NOMO-1 treated with dmso at 0.1 percent for 144 hours (cell line): ENCODE data around the gene WNT4.
"Not testable (repeated sequence)": the region's sequence is repeated elsewhere in the genome, so short reads cannot be mapped to it uniquely, and the experiment has no call there.

Source experiments
- DNase-seq: peaks from one replicate; lab custom pipeline; 2025; ENCODE audit not compliant: unreplicated experiment; lab: John Stamatoyannopoulos, UW

Gene WNT4

GRCh38 chr1:22114083-22115012, 28.5 kb downstream of the WNT4 start:
- DNase-seq: no peak

- no peak for DNase-seq
Measured at GRCh38 chr1:22112554-22112953, 30.3 kb downstream of the WNT4 start.

GRCh38 chr1:22111620-22112019, 31.3 kb downstream of the WNT4 start:
- no peak for DNase-seq

- no peak for DNase-seq
Measured at GRCh38 chr1:22111115-22111514, 31.8 kb downstream of the WNT4 start.

GRCh38 chr1:22110016-22110415, 32.9 kb downstream of the WNT4 start:
- DNase-seq: no peak

GRCh38 chr1:22108339-22109105, 34.4 kb downstream of the WNT4 start:
- DNase-seq: no peak

- DNase-seq: no peak
Measured at GRCh38 chr1:22107126-22107525, 35.8 kb downstream of the WNT4 start.

- DNase-seq: no peak
Measured at GRCh38 chr1:22105611-22106207, 37.2 kb downstream of the WNT4 start.

GRCh38 chr1:22104865-22105437, 37.9 kb downstream of the WNT4 start:
- DNase-seq: no peak

- DNase-seq: no peak
Measured at GRCh38 chr1:22104094-22104493, 38.8 kb downstream of the WNT4 start.

GRCh38 chr1:22102746-22103145, 40.2 kb downstream of the WNT4 start:
- no peak for DNase-seq

GRCh38 chr1:22101995-22102394, 40.9 kb downstream of the WNT4 start:
- DNase-seq: no peak

GRCh38 chr1:22101199-22101598, 41.7 kb downstream of the WNT4 start:
- DNase-seq: no peak

- DNase-seq: no peak
Measured at GRCh38 chr1:22100168-22100567, 42.7 kb downstream of the WNT4 start.

- no peak for DNase-seq
Measured at GRCh38 chr1:22098752-22099151, 44.1 kb downstream of the WNT4 start.

GRCh38 chr1:22096463-22096862, 46.4 kb downstream of the WNT4 start:
- DNase-seq: no peak

- no peak for DNase-seq
Measured at GRCh38 chr1:22096036-22096435, 46.9 kb downstream of the WNT4 start.

- no peak for DNase-seq
Measured at GRCh38 chr1:22093513-22093912, 49.4 kb downstream of the WNT4 start.

- DNase-seq: not testable (repeated sequence)
Measured at GRCh38 chr1:22092026-22092768, 50.7 kb downstream of the WNT4 start.

GRCh38 chr1:22090867-22091266, 52.0 kb downstream of the WNT4 start:
- no peak for DNase-seq

GRCh38 chr1:22089787-22090186, 53.1 kb downstream of the WNT4 start:
- no peak for DNase-seq
